ENCODE data around the gene DLGAP1. TPM values are rescaled to one million over a fixed set of nuclear protein-coding genes. Genes with fewer than 3 reads are reported as not detected.

Gene DLGAP1
- total RNA-seq, 1 experiment from 2014 or later = not detected

GRCh38 chr18:3485153-3486149, 969.7 kb downstream of the DLGAP1 start:
- DNase-seq (ENCODE audit: unreplicated experiment) = peak; percentile 14
- no TSS peak for BruUV-seq (replicated peaks)
- intact Hi-C loops (cut with micrococcal nuclease) = no loop called here
- Mint-ChIP-seq H3K4me1 (ENCODE audit: insufficient read depth, unreplicated experiment) (no peaks in the 10 kb centered on the region), H3K9me3 (ENCODE audit: unreplicated experiment) (peaks cover 8% of the 10 kb centered on the region), H3K27me3 (ENCODE audit: insufficient read depth, unreplicated experiment) (no peaks in the 10 kb centered on the region), H3K4me3 (ENCODE audit: unreplicated experiment) (no peak overlapping the region), H3K27ac (ENCODE audit: low read depth, unreplicated experiment) (no peak overlapping the region), H3K36me3 (ENCODE audit: insufficient read depth, unreplicated experiment) (peaks cover 7% of the 10 kb centered on the region)
- TF ChIP-seq CTCF (IDR thresholded peaks at IDR 0.05; ENCODE audit: unreplicated experiment) = no peak
- ChIA-PET CTCF (interaction anchor here (0.6 kb wide), 1 partner anchor 93 kb away, joined by 3 read pairs; no protein-coding TSS in a partner anchor), POLR2A (interaction anchor here (0.6 to 1.0 kb wide), 2 partner anchors 23 to 28 kb away, joined by 3 read pairs; no protein-coding TSS in a partner anchor)

- Mint-ChIP-seq H3K4me1 (ENCODE audit: insufficient read depth, unreplicated experiment) (no peaks in the 10 kb centered on the region), H3K27me3 (ENCODE audit: insufficient read depth, unreplicated experiment) (no peaks in the 10 kb centered on the region), H3K36me3 (ENCODE audit: insufficient read depth, unreplicated experiment) (no peaks in the 10 kb centered on the region), H3K9me3 (ENCODE audit: unreplicated experiment) (no peaks in the 10 kb centered on the region), H3K27ac (ENCODE audit: low read depth, unreplicated experiment) (no peak overlapping the region), H3K4me3 (ENCODE audit: unreplicated experiment) (no peak overlapping the region)
- ChIA-PET POLR2A (interaction anchor here (1.0 kb wide), 1 partner anchor 30 kb away, joined by 3 read pairs; no protein-coding TSS in a partner anchor), CTCF (interaction anchor here (0.6 to 1.9 kb wide), 8 partner anchors 11 to 193 kb away, joined by 3 to 5 read pairs (median 4); no protein-coding TSS in a partner anchor)
- DNase-seq (ENCODE audit: unreplicated experiment) = no peak
- intact Hi-C loops (cut with micrococcal nuclease) = no loop called here
- TF ChIP-seq CTCF (IDR thresholded peaks at IDR 0.05; ENCODE audit: unreplicated experiment) = no peak
- no TSS peak for BruUV-seq (replicated peaks)
Measured at GRCh38 chr18:3482258-3482657, 972.8 kb downstream of the DLGAP1 start.

GRCh38 chr18:3481696-3482210, 973.4 kb downstream of the DLGAP1 start:
- CTCF ChIA-PET = interaction anchor here (0.6 to 1.5 kb wide), 8 partner anchors 9 to 193 kb away, joined by 3 to 5 read pairs (median 4); no protein-coding TSS in a partner anchor
- TF ChIP-seq CTCF (IDR thresholded peaks at IDR 0.05; ENCODE audit: unreplicated experiment) = peak; percentile 26
- intact Hi-C loops (cut with micrococcal nuclease) = no loop called here
- Mint-ChIP-seq H3K36me3 (ENCODE audit: insufficient read depth, unreplicated experiment) (no peaks in the 10 kb centered on the region), H3K27ac (ENCODE audit: low read depth, unreplicated experiment) (no peak overlapping the region), H3K4me3 (ENCODE audit: unreplicated experiment) (no peak overlapping the region), H3K27me3 (ENCODE audit: insufficient read depth, unreplicated experiment) (no peaks in the 10 kb centered on the region), H3K9me3 (ENCODE audit: unreplicated experiment) (no peaks in the 10 kb centered on the region), H3K4me1 (ENCODE audit: insufficient read depth, unreplicated experiment) (no peaks in the 10 kb centered on the region)
- POLR2A ChIA-PET = interaction anchor here (1.0 kb wide), 1 partner anchor 29 kb away, joined by 3 read pairs; no protein-coding TSS in a partner anchor
- DNase-seq (ENCODE audit: unreplicated experiment) = peak; percentile 52
- no TSS peak for BruUV-seq (replicated peaks)
